Measurements from ENCODE around the gene ETS1.
A peak's percentile ranks its signal among the peaks of the same experiment; 100 is the strongest.

Gene ETS1

GRCh38 chr11:128609785-128610184, 22.4 kb upstream of the ETS1 start:
- Histone ChIP-seq H3K27ac (ENCODE audit: low read length) (peak overlapping the region; percentile 93), H3K4me3 (ENCODE audit: low read depth in 1 of 2, low read length in 2 of 2) (peak overlapping the region in 1 of 2 experiments; percentile 16; a peak in 2 of 4 replicates), H3K9ac (ENCODE audit: low read depth, low read length) (peak overlapping the region; percentile 53)

GRCh38 chr11:128608746-128609407, 21.5 kb upstream of the ETS1 start:
- Histone ChIP-seq H3K36me3 (ENCODE audit: insufficient read depth, low read length) (no peaks in the 10 kb centered on the region), H3K79me2 (ENCODE audit: insufficient read depth, low read length) (no peaks in the 10 kb centered on the region), H3K9me3 (ENCODE audit: insufficient read depth, low read length, severe bottlenecking) (no peaks in the 10 kb centered on the region), H3K27ac (ENCODE audit: low read length) (peak overlapping the region; percentile 93), H3K27me3 (ENCODE audit: insufficient read depth, low read length, poor library complexity) (no peaks in the 10 kb centered on the region), H3K4me2 (ENCODE audit: insufficient read depth, low read length) (peak overlapping the region; percentile 51; the same call in 1 of the 2 replicates), H4K20me1 (ENCODE audit: insufficient read depth, low read length) (no peaks in the 10 kb centered on the region), H2AFZ (ENCODE audit: low read depth, low read length) (no peak overlapping the region), H3K4me1 (ENCODE audit: insufficient read depth, low read length) (peaks cover 64% of the 10 kb centered on the region), H3K9ac (ENCODE audit: low read depth, low read length) (peak overlapping the region; percentile 30), H3K4me3 (ENCODE audit: low read depth in 1 of 2, low read length in 2 of 2) (no peak overlapping the region)
- TF ChIP-seq EZH2 (IDR thresholded peaks at IDR 0.05; ENCODE audit: borderline replicate concordance, low read depth, low read length, severe bottlenecking): no peak
- no peak for TF ChIP-seq CTCF (IDR thresholded peaks at IDR 0.05; ENCODE audit: borderline replicate concordance, extremely low read depth, low read length, poor library complexity, severe bottlenecking)
- no peak for ATAC-seq (ENCODE audit: insufficient read depth, low read depth)
- peak; percentile 50 for DNase-seq

More at GRCh38 chr11:128609785-128610184, 22.4 kb upstream of the ETS1 start:
- Histone ChIP-seq H2AFZ (ENCODE audit: low read depth, low read length) (peak overlapping the region; percentile 53), H3K9me3 (ENCODE audit: insufficient read depth, low read length, severe bottlenecking) (no peaks in the 10 kb centered on the region), H4K20me1 (ENCODE audit: insufficient read depth, low read length) (no peaks in the 10 kb centered on the region), H3K4me2 (ENCODE audit: insufficient read depth, low read length) (peak overlapping the region; percentile 51), H3K36me3 (ENCODE audit: insufficient read depth, low read length) (no peaks in the 10 kb centered on the region), H3K27me3 (ENCODE audit: insufficient read depth, low read length, poor library complexity) (no peaks in the 10 kb centered on the region), H3K79me2 (ENCODE audit: insufficient read depth, low read length) (no peaks in the 10 kb centered on the region), H3K4me1 (ENCODE audit: insufficient read depth, low read length) (peaks cover 74% of the 10 kb centered on the region)
- ATAC-seq (ENCODE audit: insufficient read depth, low read depth) (no peak), DNase-seq (no peak)
- TF ChIP-seq CTCF (IDR thresholded peaks at IDR 0.05; ENCODE audit: borderline replicate concordance, extremely low read depth, low read length, poor library complexity, severe bottlenecking): no peak
- TF ChIP-seq EZH2 (IDR thresholded peaks at IDR 0.05; ENCODE audit: borderline replicate concordance, low read depth, low read length, severe bottlenecking): no peak

- H3K4me2 ChIP-seq (ENCODE audit: insufficient read depth, low read length): no peak overlapping the region
- H3K27me3 ChIP-seq (ENCODE audit: insufficient read depth, low read length, poor library complexity): no peaks in the 10 kb centered on the region
- no peaks in the 10 kb centered on the region for H4K20me1 ChIP-seq (ENCODE audit: insufficient read depth, low read length)
- H3K4me1 ChIP-seq (ENCODE audit: insufficient read depth, low read length): peaks cover 54% of the 10 kb centered on the region
- H3K36me3 ChIP-seq (ENCODE audit: insufficient read depth, low read length): no peaks in the 10 kb centered on the region
- no peak overlapping the region for H2AFZ ChIP-seq (ENCODE audit: low read depth, low read length)
- H3K27ac ChIP-seq (ENCODE audit: low read length): peak overlapping the region; percentile 93
- H3K4me3 ChIP-seq (ENCODE audit: low read depth in 1 of 2, low read length in 2 of 2): no peak overlapping the region
- no peaks in the 10 kb centered on the region for H3K9me3 ChIP-seq (ENCODE audit: insufficient read depth, low read length, severe bottlenecking)
- no peak for TF ChIP-seq CTCF (IDR thresholded peaks at IDR 0.05; ENCODE audit: borderline replicate concordance, extremely low read depth, low read length, poor library complexity, severe bottlenecking)
- TF ChIP-seq EZH2 (IDR thresholded peaks at IDR 0.05; ENCODE audit: borderline replicate concordance, low read depth, low read length, severe bottlenecking): no peak
- ATAC-seq (ENCODE audit: insufficient read depth, low read depth) (no peak), DNase-seq (no peak)
- no peak overlapping the region for H3K9ac ChIP-seq (ENCODE audit: low read depth, low read length)
- no peaks in the 10 kb centered on the region for H3K79me2 ChIP-seq (ENCODE audit: insufficient read depth, low read length)
These were observed 20.5 kb upstream of the ETS1 start for GRCh38 chr11:128607819-128608218.

Data from DND-41 (cell line).